Measurements from ENCODE around the gene CYBC1. TPM values are rescaled to one million over a fixed set of nuclear protein-coding genes. Genes with fewer than 3 reads are reported as not detected.
A peak's percentile ranks its signal among the peaks of the same experiment; 100 is the strongest.

Gene CYBC1
- total and polyA plus RNA-seq, 9 of the 15 experiments (the other 6 are each of a cell fraction or from before 2014, with no cell fraction given): 1.3 to 71.8 (median 49.9) TPM

GRCh38 chr17:82399601-82400101 lies 50.9 kb downstream of the CYBC1 start:
- H3K4me1 ChIP-seq (replicated peaks in 1 of 2; ENCODE audit: control insufficient read depth in 2 of 2, insufficient read depth in 2 of 2, low read length in 2 of 2): peaks cover 0 to 25% of the 10 kb centered on the region in 2 experiments; a peak in 2 of 5 replicates
- intact Hi-C loops (cut with micrococcal nuclease) (no loop called here), in situ Hi-C loops (cut with MboI) (no loop called here)
- ATAC-seq: no peak
- TF ChIP-seq SIX5 (IDR thresholded peaks at IDR 0.05; ENCODE audit: borderline replicate concordance in 1 of 2, insufficient read depth in 1 of 2, low read depth in 1 of 2, low read length in 2 of 2) (no peak), PURB (CRISPR knock-in tag; IDR thresholded peaks at IDR 0.05; ENCODE audit: low read depth) (no peak), BCL6 (CRISPR knock-in tag; IDR thresholded peaks at IDR 0.05) (no peak), ZNF175 (CRISPR knock-in tag; IDR thresholded peaks at IDR 0.05; ENCODE audit: low read depth) (no peak), SIN3B (IDR thresholded peaks at IDR 0.05; ENCODE audit: low read depth) (no peak)
- H3K9ac ChIP-seq (ENCODE audit: insufficient read depth in 1 of 2, low read depth in 2 of 2, low read length in 2 of 2): peak overlapping the region in 1 of 2 experiments; percentile 68; a peak in 2 of 4 replicates
- no peak overlapping the region for H2AFZ ChIP-seq (ENCODE audit: low read depth, low read length)
- CTCF ChIA-PET (ENCODE audit: low intra/inter-chr PET ratio): no interaction called here
- H3K79me2 ChIP-seq (ENCODE audit: control insufficient read depth, insufficient read depth, low read length): no peaks in the 10 kb centered on the region
- no peak for DNase-seq (ENCODE audit: extremely low read depth in 1 of 4, low spot score in 3 of 4)
- 84% methylated on average over 5 of the region's 18 CpGs for WGBS (ENCODE audit: insufficient coverage, low coverage, missing lambda C conversion rate)
- no TSS peak for BruUV-seq (replicated peaks)
- H3K27me3 ChIP-seq (ENCODE audit: control insufficient read depth in 2 of 2, insufficient read depth in 2 of 2, low read length in 2 of 2): no peaks in the 10 kb centered on the region
- no peak for FAIRE-seq
- H3K36me3 ChIP-seq (ENCODE audit: control insufficient read depth, insufficient read depth, low read length): peaks cover 34% of the 10 kb centered on the region; the same call in 2 of the 3 replicates
- H4K20me1 ChIP-seq (replicated peaks; ENCODE audit: control insufficient read depth, insufficient read depth, low read length): no peaks in the 10 kb centered on the region
- no peak overlapping the region for H3K4me3 ChIP-seq
- H3K9me1 ChIP-seq (ENCODE audit: control insufficient read depth, insufficient read depth, low read length): no peaks in the 10 kb centered on the region
- H3K4me2 ChIP-seq (ENCODE audit: insufficient read depth, low read length): no peak overlapping the region
- H3K27ac ChIP-seq (ENCODE audit: extremely low read depth, low read depth, low read length): no peak overlapping the region
- no peaks in the 10 kb centered on the region for H3K9me3 ChIP-seq (replicated peaks; ENCODE audit: control insufficient read depth, insufficient read depth, low read depth, low read length)
- POLR2A ChIA-PET: interaction anchor here (0.6 to 1.9 kb wide), 4 partner anchors 10 to 163 kb away, joined by 3 to 5 read pairs (median 4); no protein-coding TSS in a partner anchor

DNA sequence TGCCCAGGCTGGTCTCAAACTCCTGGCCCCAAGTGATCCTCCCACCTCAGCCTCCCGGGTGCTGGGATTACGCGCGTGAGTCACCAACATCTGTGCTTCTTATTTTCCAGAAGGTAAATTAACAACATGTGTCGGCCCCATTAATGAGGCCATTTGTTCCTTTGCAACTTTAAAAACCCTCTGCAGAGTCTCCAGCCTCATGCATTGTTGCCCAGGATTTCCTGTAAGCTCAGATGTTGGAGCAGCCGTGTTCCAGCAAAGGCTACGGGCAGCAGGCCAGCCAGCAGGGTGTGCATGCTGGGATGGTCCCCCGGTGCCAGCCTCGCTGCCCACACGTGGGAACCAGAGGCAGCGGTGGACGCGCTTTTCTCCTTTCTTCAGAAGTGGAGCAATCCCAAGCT lies 51.5 kb downstream of the CYBC1 start:
- 89% methylated on average over 12 of the region's 13 CpGs for WGBS (ENCODE audit: insufficient coverage, low coverage, missing lambda C conversion rate)
- no TSS peak for BruUV-seq (replicated peaks)
- Histone ChIP-seq H3K4me3 (no peak overlapping the region), H4K20me1 (replicated peaks; ENCODE audit: control insufficient read depth, insufficient read depth, low read length) (no peaks in the 10 kb centered on the region), H3K9ac (ENCODE audit: insufficient read depth in 1 of 2, low read depth in 2 of 2, low read length in 2 of 2) (no peak overlapping the region), H3K9me3 (replicated peaks; ENCODE audit: control insufficient read depth, insufficient read depth, low read depth, low read length) (no peaks in the 10 kb centered on the region), H3K27me3 (ENCODE audit: control insufficient read depth in 2 of 2, insufficient read depth in 2 of 2, low read length in 2 of 2) (no peaks in the 10 kb centered on the region), H3K4me2 (ENCODE audit: insufficient read depth, low read length) (no peak overlapping the region), H3K27ac (ENCODE audit: extremely low read depth, low read depth, low read length) (no peak overlapping the region), H3K79me2 (ENCODE audit: control insufficient read depth, insufficient read depth, low read length) (no peaks in the 10 kb centered on the region), H3K36me3 (ENCODE audit: control insufficient read depth, insufficient read depth, low read length) (peaks cover 32% of the 10 kb centered on the region; the same call in 2 of the 3 replicates), H3K9me1 (ENCODE audit: control insufficient read depth, insufficient read depth, low read length) (no peaks in the 10 kb centered on the region), H3K4me1 (replicated peaks in 1 of 2; ENCODE audit: control insufficient read depth in 2 of 2, insufficient read depth in 2 of 2, low read length in 2 of 2) (peaks cover 0 to 22% of the 10 kb centered on the region in 2 experiments; a peak in 2 of 5 replicates), H2AFZ (ENCODE audit: low read depth, low read length) (no peak overlapping the region)
- intact Hi-C loops (cut with micrococcal nuclease): no loop called here
- TF ChIP-seq CBX1 (IDR thresholded peaks at IDR 0.05; ENCODE audit: low read depth) (no peak), SREBF1 (IDR thresholded peaks at IDR 0.05; ENCODE audit: borderline replicate concordance, low read depth, low read length) (no peak), ARHGAP35 (IDR thresholded peaks at IDR 0.05; ENCODE audit: partially characterized antibody) (no peak), RBM39 (optimal IDR thresholded peaks at IDR 0.05; ENCODE audit: low read depth, low read length) (no peak), MIER1 (IDR thresholded peaks at IDR 0.05; ENCODE audit: low read depth) (no peak), PHB2 (IDR thresholded peaks at IDR 0.05; ENCODE audit: low read depth) (no peak), ZNF175 (CRISPR knock-in tag; IDR thresholded peaks at IDR 0.05; ENCODE audit: low read depth) (no peak), PRMT5 (CRISPR knock-in tag; IDR thresholded peaks at IDR 0.05) (no peak), HLTF (IDR thresholded peaks at IDR 0.05) (no peak), CBX8 (IDR thresholded peaks at IDR 0.05; ENCODE audit: borderline replicate concordance, extremely low read depth, low read depth, low read length, poor library complexity, severe bottlenecking) (no peak), ZNF197 (CRISPR knock-in tag; IDR thresholded peaks at IDR 0.05; ENCODE audit: low read depth) (no peak)
- TF ChIP-seq, protein P1, sequence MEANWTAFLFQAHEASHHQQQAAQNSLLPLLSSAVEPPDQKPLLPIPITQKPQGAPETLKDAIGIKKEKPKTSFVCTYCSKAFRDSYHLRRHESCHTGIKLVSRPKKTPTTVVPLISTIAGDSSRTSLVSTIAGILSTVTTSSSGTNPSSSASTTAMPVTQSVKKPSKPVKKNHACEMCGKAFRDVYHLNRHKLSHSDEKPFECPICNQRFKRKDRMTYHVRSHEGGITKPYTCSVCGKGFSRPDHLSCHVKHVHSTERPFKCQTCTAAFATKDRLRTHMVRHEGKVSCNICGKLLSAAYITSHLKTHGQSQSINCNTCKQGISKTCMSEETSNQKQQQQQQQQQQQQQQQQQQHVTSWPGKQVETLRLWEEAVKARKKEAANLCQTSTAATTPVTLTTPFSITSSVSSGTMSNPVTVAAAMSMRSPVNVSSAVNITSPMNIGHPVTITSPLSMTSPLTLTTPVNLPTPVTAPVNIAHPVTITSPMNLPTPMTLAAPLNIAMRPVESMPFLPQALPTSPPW (CRISPR knock-in tag; IDR thresholded peaks at IDR 0.05): no peak
- in situ Hi-C loops (cut with MboI): no loop called here
- DNase-seq (ENCODE audit: extremely low read depth in 1 of 4, low spot score in 3 of 4) (no peak), ATAC-seq (no peak), FAIRE-seq (no peak)
- POLR2A ChIA-PET: interaction anchor here (0.6 to 1.9 kb wide), 5 partner anchors 11 to 171 kb away, joined by 3 to 5 read pairs (median 3); no protein-coding TSS in a partner anchor
- CTCF ChIA-PET (ENCODE audit: low intra/inter-chr PET ratio): interaction anchor here (0.6 kb wide), 1 partner anchor 158 kb away, joined by 3 read pairs; no protein-coding TSS in a partner anchor

All from K562 (cell line).